IMR-90 (cell line): ENCODE measurements around the gene TNK2. TPM values are rescaled to one million over a fixed set of nuclear protein-coding genes. Genes with fewer than 3 reads are reported as not detected.

Experiments used
- ATAC-seq: fragments of 200-7000 bp; cut with Tn5 transposase; 2 replicates; pipeline ENCODE4 v1.9.1; 2020; ENCODE audit warnings: low read depth, mild to moderate bottlenecking, moderate library complexity
- BruUV-seq: library from RNA; stranded (reverse); fragments of 400-500 nt; replicated peaks from 2 replicates; lab custom pipeline; 2021; lab: Mats Ljungman, UMichigan
- CTCF ChIA-PET: fragments of 300-600 bp; formaldehyde crosslinking; extraction: SDS; loops from one replicate; lab custom pipeline; 2021; ENCODE audit warnings: antibody characterized with exemption; lab: Yijun Ruan, JAX
- POLR2A ChIA-PET: fragments of 300-600 bp; sonication (Branson Sonifier 250); formaldehyde crosslinking; loops from one replicate; lab custom pipeline; 2022; ENCODE audit warnings: antibody characterized with exemption; ENCODE audit not compliant: unreplicated experiment; lab: Charles Lee
- DNase-seq: peaks from one replicate; pipeline ENCODE4 v3.0.0; 2013
- H2AFZ ChIP-seq: replicated peaks from 2 replicates; pipeline ENCODE3; 2013; ENCODE audit warnings: low read length, mild to moderate bottlenecking; ENCODE audit not compliant: poor library complexity
- H2AK5ac ChIP-seq: 2 replicates; pipeline ENCODE4 v1.6.1; 2013; ENCODE audit warnings: low read depth, low read length, inconsistent platforms
- H2AK9ac ChIP-seq: replicated peaks from 2 replicates; pipeline ENCODE3; 2013; ENCODE audit warnings: mild to moderate bottlenecking, low read depth, low read length, moderate library complexity; ENCODE audit not compliant: poor library complexity
- H2BK120ac ChIP-seq: 2 replicates; pipeline ENCODE4 v1.6.1; 2013; ENCODE audit warnings: low read depth, low read length, inconsistent platforms
- H2BK15ac ChIP-seq: 3 replicates; pipeline ENCODE4 v1.6.1; 2013; ENCODE audit warnings: low read depth, low read length, inconsistent platforms
- H2BK20ac ChIP-seq: 2 replicates; pipeline ENCODE4 v1.6.1; 2013; ENCODE audit warnings: low read depth, mild to moderate bottlenecking, inconsistent platforms, low read length, moderate library complexity
- H2BK5ac ChIP-seq: 2 replicates; pipeline ENCODE4 v1.6.1; 2013; ENCODE audit warnings: mild to moderate bottlenecking, low read depth, low read length, inconsistent platforms; ENCODE audit not compliant: poor library complexity, severe bottlenecking
- H3K14ac ChIP-seq: replicated peaks from 2 replicates; pipeline ENCODE4 v1.6.1; 2013; ENCODE audit warnings: low read depth, low read length, inconsistent platforms
- H3K18ac ChIP-seq: 2 replicates; pipeline ENCODE4 v1.6.1; 2013; ENCODE audit warnings: low read depth, low read length, control low read depth
- H3K23ac ChIP-seq: 2 replicates; pipeline ENCODE4 v1.6.1; 2013; ENCODE audit warnings: low read depth, low read length, inconsistent platforms
- H3K27ac ChIP-seq: 2 replicates; pipeline ENCODE4 v1.5.1; 2013; ENCODE audit warnings: mild to moderate bottlenecking, control low read depth, low read length; ENCODE audit not compliant: insufficient read depth
- H3K27me3 ChIP-seq: 2 replicates; pipeline ENCODE4 v1.6.1; 2013; ENCODE audit warnings: low read length; ENCODE audit not compliant: control insufficient read depth, insufficient read depth
- H3K36me3 ChIP-seq: 2 replicates; pipeline ENCODE4 v1.6.1; 2013; ENCODE audit warnings: low read length, mixed read lengths; ENCODE audit not compliant: control insufficient read depth, insufficient read depth
- H3K4ac ChIP-seq: 2 replicates; pipeline ENCODE4 v1.6.1; 2013; ENCODE audit warnings: low read depth, low read length, inconsistent platforms
- H3K4me1 ChIP-seq: 2 replicates; pipeline ENCODE4 v1.6.1; 2013; ENCODE audit warnings: low read length, mixed read lengths; ENCODE audit not compliant: control insufficient read depth, insufficient read depth
- H3K4me2 ChIP-seq: 2 replicates; pipeline ENCODE4 v1.6.1; 2013; ENCODE audit warnings: low read depth, mild to moderate bottlenecking, control low read depth, low read length, moderate library complexity
- H3K4me3 ChIP-seq: 2 replicates; pipeline ENCODE4 v1.5.1; 2013; ENCODE audit warnings: low read depth, mild to moderate bottlenecking, control low read depth, low read length, moderate library complexity; ENCODE audit not compliant: insufficient read depth
- H3K56ac ChIP-seq: 2 replicates; pipeline ENCODE4 v1.6.1; 2013; ENCODE audit warnings: low read length, inconsistent platforms; ENCODE audit not compliant: insufficient read depth; ENCODE audit errors: extremely low read depth
- H3K79me1 ChIP-seq, 2 experiments: 2 replicates each; pipeline ENCODE4 v1.6.1; 2013; ENCODE audit warnings: low read length in 2 of 2, inconsistent platforms in 1 of 2, low read depth in 1 of 2
- H3K9ac ChIP-seq: 2 replicates; pipeline ENCODE4 v1.6.1; 2013; ENCODE audit warnings: low read depth, low read length, control low read depth
- H3K9me1 ChIP-seq: 2 replicates; pipeline ENCODE4 v1.6.1; 2013; ENCODE audit warnings: low read length, inconsistent platforms; ENCODE audit not compliant: insufficient read depth
- H3K9me3 ChIP-seq: 2 replicates; pipeline ENCODE4 v1.6.1; 2013; ENCODE audit warnings: low read length; ENCODE audit not compliant: control insufficient read depth, insufficient read depth
- H4K20me1 ChIP-seq: 2 replicates; pipeline ENCODE4 v1.6.1; 2013; ENCODE audit warnings: low read length, inconsistent platforms; ENCODE audit not compliant: insufficient read depth
- H4K5ac ChIP-seq: 2 replicates; pipeline ENCODE4 v1.6.1; 2013; ENCODE audit warnings: mild to moderate bottlenecking, low read depth, low read length, control low read depth
- H4K8ac ChIP-seq, 2 experiments: 2 replicates each; pipeline ENCODE4 v1.6.1; 2013; ENCODE audit warnings: low read depth in 2 of 2, low read length in 2 of 2, control low read depth in 1 of 2, inconsistent platforms in 1 of 2
- H4K91ac ChIP-seq: 2 replicates; pipeline ENCODE4 v1.6.1; 2013; ENCODE audit warnings: low read depth, low read length, inconsistent platforms; ENCODE audit not compliant: insufficient read depth
- BHLHE40 ChIP-seq: fragments of 150-350 bp; IDR thresholded peaks from 2 replicates; pipeline ENCODE4 v1.6.1; 2016; ENCODE audit warnings: mild to moderate bottlenecking, low read depth, low read length
- CEBPB ChIP-seq: IDR thresholded peaks from 2 replicates; pipeline ENCODE4 v1.6.1; 2012; ENCODE audit warnings: low read depth, low read length, improper control_type of control experiment
- CHD1 ChIP-seq: IDR thresholded peaks from 2 replicates; pipeline ENCODE4 v1.6.1; 2012; ENCODE audit warnings: low read depth, low read length, improper control_type of control experiment
- ELK1 ChIP-seq: fragments of 150-350 bp; IDR thresholded peaks from 2 replicates; pipeline ENCODE4 v1.6.1; 2016; ENCODE audit warnings: low read depth, mild to moderate bottlenecking, low read length, moderate library complexity, borderline replicate concordance
- FOS ChIP-seq: fragments of 150-350 bp; IDR thresholded peaks from 2 replicates; pipeline ENCODE4 v1.6.1; 2016; ENCODE audit warnings: low read depth, low read length
- MAFK ChIP-seq: IDR thresholded peaks from 2 replicates; pipeline ENCODE4 v1.6.1; 2012; ENCODE audit warnings: low read depth, low read length, improper control_type of control experiment
- MAZ ChIP-seq: IDR thresholded peaks from 2 replicates; pipeline ENCODE4 v1.6.1; 2012; ENCODE audit warnings: low read depth, mild to moderate bottlenecking, low read length, improper control_type of control experiment, moderate library complexity, borderline replicate concordance
- MXI1 ChIP-seq: IDR thresholded peaks from 2 replicates; pipeline ENCODE4 v1.6.1; 2012; ENCODE audit warnings: low read depth, mild to moderate bottlenecking, low read length, moderate library complexity, borderline replicate concordance
- NFE2L2 ChIP-seq: fragments of 150-350 bp; IDR thresholded peaks from 2 replicates; pipeline ENCODE4 v1.6.1; 2016; ENCODE audit warnings: low read depth, mild to moderate bottlenecking, low read length
- POLR2A ChIP-seq: IDR thresholded peaks from 2 replicates; pipeline ENCODE4 v1.6.1; 2012; ENCODE audit warnings: mild to moderate bottlenecking, low read depth, low read length
- RAD21 ChIP-seq: IDR thresholded peaks from 2 replicates; pipeline ENCODE4 v1.6.1; 2012; ENCODE audit warnings: low read length, improper control_type of control experiment
- RCOR1 ChIP-seq: IDR thresholded peaks from 2 replicates; pipeline ENCODE4 v1.6.1; 2012; ENCODE audit warnings: mild to moderate bottlenecking, low read length, improper control_type of control experiment; ENCODE audit not compliant: insufficient replicate concordance
- RFX5 ChIP-seq: IDR thresholded peaks from 2 replicates; pipeline ENCODE4 v1.8.0; 2012; ENCODE audit warnings: low read depth, mild to moderate bottlenecking, low read length, moderate library complexity
- SMC3 ChIP-seq: fragments of 150-350 bp; IDR thresholded peaks from 2 replicates; pipeline ENCODE4 v1.6.1; 2016; ENCODE audit warnings: low read depth, mild to moderate bottlenecking, antibody characterized with exemption, low read length, moderate library complexity
- USF2 ChIP-seq: fragments of 150-350 bp; IDR thresholded peaks from 2 replicates; pipeline ENCODE4 v1.6.1; 2017; ENCODE audit warnings: mild to moderate bottlenecking, antibody characterized with exemption, low read length, low read depth
- WGBS, 2 experiments: methylation state at CpG; one replicate each; pipeline versions ENCODE4 v1.1.5 to v1.1.7; 2013; ENCODE audit warnings: missing lambda C conversion rate in 2 of 2; ENCODE audit not compliant: insufficient read length in 1 of 2; ENCODE audit errors: extremely low coverage in 2 of 2; 5-methylcytosine and 5-hydroxymethylcytosine counted together
- dilution Hi-C: fragments of 300-500 bp; cut with HindIII; formaldehyde crosslinking; loops from one replicate; pipeline ENCODE4 v1.14.3; 2018; ENCODE audit warnings: low sequenced_read_pairs; ENCODE audit not compliant: unreplicated experiment
- in situ Hi-C: fragments of 300-500 bp; cut with MboI; formaldehyde crosslinking; loops from 3 replicates; pipeline ENCODE4 v1.14.3; 2019; ENCODE audit warnings: low sequenced_read_pairs, inconsistent platforms, mixed read lengths
- intact Hi-C: fragments of 100-400 bp; cut with micrococcal nuclease; formaldehyde crosslinking; loops from 2 replicates; pipeline ENCODE4 v1.10.0; 2022
- polyA plus RNA-seq, 3 experiments: library from polyadenylated mRNA; depleted of rRNA; stranded (reverse); fragments of >200 nt; gene quantifications; 2 replicates each; pipeline ENCODE4 v1.2.3, GENCODE V29; 2012; ENCODE audit warnings: low replicate concordance in 1 of 3
- total RNA-seq: library from RNA; depleted of rRNA; stranded (reverse); fragments of >200 nt; gene quantifications from 2 replicates; pipeline ENCODE4 v1.2.3, GENCODE V29; 2012
- TF ChIP-seq, protein P1 (sequence below): conservative IDR thresholded peaks from 2 replicates; pipeline ENCODE4 v1.5.1; 2012; ENCODE audit warnings: mild to moderate bottlenecking, low read depth, low read length, improper control_type of control experiment

TNK2 gene
- total and polyA plus RNA-seq, 2 of the 4 experiments (the other 2 are of a cell fraction) = 2.2 to 13.8 TPM

DNA sequence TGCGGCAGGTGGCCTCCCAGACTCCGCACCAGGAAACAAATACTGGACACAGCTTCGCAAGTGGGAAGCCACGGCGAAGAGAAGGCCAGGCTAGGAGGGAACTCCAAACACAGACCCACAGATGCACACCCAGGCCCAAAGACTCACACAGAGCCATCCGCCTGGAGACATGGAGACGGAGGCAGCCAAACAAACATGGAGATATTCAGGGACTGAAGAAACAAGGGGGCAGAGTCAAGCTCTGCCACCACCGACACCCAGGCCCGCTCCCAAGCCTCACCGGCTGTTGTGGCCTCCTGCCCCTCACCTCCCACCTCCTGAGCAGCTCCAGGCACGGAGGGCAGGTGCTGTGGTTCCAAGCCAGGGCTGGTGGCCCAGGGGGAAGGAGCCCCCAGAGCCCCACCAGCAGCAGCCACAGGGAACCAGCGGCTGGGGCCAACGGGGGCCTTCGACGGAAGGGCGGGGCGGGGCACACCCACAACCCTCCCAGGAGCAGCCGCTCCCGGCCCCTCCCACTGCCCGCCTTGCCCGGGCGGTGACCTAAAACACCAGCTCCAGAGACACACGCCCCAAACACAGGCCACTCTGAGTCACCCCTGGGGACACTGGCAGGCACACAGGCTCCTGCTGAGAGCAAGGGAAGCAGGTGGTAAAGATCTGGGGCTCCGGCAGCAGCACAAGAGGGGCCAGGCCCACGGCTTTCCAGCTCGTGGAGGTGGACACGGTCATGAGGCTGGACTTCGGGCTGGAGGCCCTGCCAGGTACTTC, 31.9 kb downstream of the TNK2 start:
- Histone ChIP-seq H3K36me3 (peaks cover 43% of the 10 kb centered on the region), H2AK5ac (no peak overlapping the region), H2BK15ac (no peak overlapping the region), H3K4me3 (no peak overlapping the region), H4K8ac (no peak overlapping the region), H3K14ac (no peak overlapping the region), H3K18ac (no peak overlapping the region), H2BK20ac (no peak overlapping the region), H4K5ac (no peak overlapping the region), H3K4me1 (no peaks in the 10 kb centered on the region), H3K56ac (no peak overlapping the region), H3K4me2 (no peak overlapping the region), H3K27me3 (no peaks in the 10 kb centered on the region), H2AK9ac (no peak overlapping the region), H4K91ac (no peak overlapping the region), H2BK120ac (no peak overlapping the region), H3K27ac (no peak overlapping the region), H3K9me3 (no peaks in the 10 kb centered on the region), H3K9ac (no peak overlapping the region), H3K4ac (no peak overlapping the region), H3K9me1 (no peaks in the 10 kb centered on the region), H3K79me1 (0 out of 4 replicates have a peak, but pooled peaks cover 0 to 6% of the 10 kb centered on the region in 2 experiments), H3K23ac (no peak overlapping the region), H4K20me1 (no peaks in the 10 kb centered on the region), H2AFZ (no peak overlapping the region), H2BK5ac (no peak overlapping the region)
- in situ Hi-C loops = no loop called here
- ChIA-PET POLR2A (no interaction called here), CTCF (no interaction called here)
- WGBS, 2 experiments = 100% methylated on average over 3 of the region's 28 CpGs; no CpG with 5 or more reads in 1 of the 2 experiments
- no peak for ATAC-seq
- DNase-seq = no peak
- no peak for TF ChIP-seq BHLHE40
- no peak for TF ChIP-seq MAFK
- no peak for TF ChIP-seq RCOR1
- TF ChIP-seq, protein P1, sequence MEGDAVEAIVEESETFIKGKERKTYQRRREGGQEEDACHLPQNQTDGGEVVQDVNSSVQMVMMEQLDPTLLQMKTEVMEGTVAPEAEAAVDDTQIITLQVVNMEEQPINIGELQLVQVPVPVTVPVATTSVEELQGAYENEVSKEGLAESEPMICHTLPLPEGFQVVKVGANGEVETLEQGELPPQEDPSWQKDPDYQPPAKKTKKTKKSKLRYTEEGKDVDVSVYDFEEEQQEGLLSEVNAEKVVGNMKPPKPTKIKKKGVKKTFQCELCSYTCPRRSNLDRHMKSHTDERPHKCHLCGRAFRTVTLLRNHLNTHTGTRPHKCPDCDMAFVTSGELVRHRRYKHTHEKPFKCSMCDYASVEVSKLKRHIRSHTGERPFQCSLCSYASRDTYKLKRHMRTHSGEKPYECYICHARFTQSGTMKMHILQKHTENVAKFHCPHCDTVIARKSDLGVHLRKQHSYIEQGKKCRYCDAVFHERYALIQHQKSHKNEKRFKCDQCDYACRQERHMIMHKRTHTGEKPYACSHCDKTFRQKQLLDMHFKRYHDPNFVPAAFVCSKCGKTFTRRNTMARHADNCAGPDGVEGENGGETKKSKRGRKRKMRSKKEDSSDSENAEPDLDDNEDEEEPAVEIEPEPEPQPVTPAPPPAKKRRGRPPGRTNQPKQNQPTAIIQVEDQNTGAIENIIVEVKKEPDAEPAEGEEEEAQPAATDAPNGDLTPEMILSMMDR = no peak
- no peak for TF ChIP-seq MXI1
- no peak for TF ChIP-seq RFX5
- no peak for TF ChIP-seq CEBPB
- no peak for TF ChIP-seq MAZ
- no peak for TF ChIP-seq USF2
- no peak for TF ChIP-seq CHD1
- TF ChIP-seq POLR2A = no peak
- no peak for TF ChIP-seq RAD21
- no peak for TF ChIP-seq SMC3
- no peak for TF ChIP-seq FOS
- TF ChIP-seq NFE2L2 = no peak
- TF ChIP-seq ELK1 = no peak
- dilution Hi-C loops = no loop called here
- BruUV-seq = no TSS peak
- intact Hi-C loops = no loop called here
